ENCODE measurements around the gene NUCB2. TPM values are rescaled to one million over a fixed set of nuclear protein-coding genes. Genes with fewer than 3 reads are reported as not detected.

Gene NUCB2
- total and polyA plus RNA-seq, 2 of the 13 experiments (the other 11 are each of a cell fraction or from before 2014, with no cell fraction given): 54.2 to 82.4 TPM

DNA sequence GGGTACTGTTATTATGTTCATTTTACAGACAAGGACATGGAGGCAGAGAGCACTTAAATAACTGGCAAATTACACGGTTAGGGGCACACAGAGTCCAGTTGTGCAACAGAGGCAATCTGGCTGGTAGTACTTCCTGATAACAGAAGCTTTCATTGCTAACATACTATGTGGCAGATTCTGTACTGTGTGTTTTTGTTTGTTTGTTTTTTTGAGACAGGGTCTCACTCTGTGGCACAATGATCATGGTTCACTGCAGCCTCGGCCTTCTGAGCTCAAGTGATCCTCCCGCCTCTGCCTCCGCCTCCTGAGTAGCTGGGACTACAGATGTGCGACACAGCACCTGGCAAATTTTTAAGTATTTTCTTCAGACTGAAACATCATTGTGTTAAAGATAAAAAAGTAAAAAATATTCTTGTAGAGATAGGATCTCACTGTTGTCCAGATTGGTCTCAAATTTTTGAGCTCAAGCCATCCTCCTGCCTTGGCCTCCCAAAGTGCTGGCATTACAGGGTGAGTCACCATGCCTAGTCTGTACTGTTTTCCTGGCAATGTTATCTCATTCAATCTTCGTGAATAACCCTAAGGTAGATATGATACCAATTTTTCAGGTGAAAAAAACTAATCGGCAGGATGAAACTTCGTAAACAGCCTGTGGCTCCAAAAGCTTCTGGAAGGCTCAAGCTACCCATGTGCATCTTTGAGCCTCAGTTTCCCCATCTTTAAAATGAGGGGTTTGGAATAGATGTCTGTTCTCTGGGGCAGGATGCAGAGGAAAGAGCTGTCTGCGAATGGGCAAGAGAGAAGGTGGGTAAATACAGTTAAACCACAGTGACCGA lies 921 bp upstream of the NUCB2 start (continued):
- TF ChIP-seq LCORL (IDR thresholded peaks at IDR 0.05) (no peak), LCORL (CRISPR knock-in tag; IDR thresholded peaks at IDR 0.05) (no peak), ESRRA (CRISPR knock-in tag; IDR thresholded peaks at IDR 0.05; ENCODE audit: low read depth) (no peak), NR2F1 (CRISPR knock-in tag; IDR thresholded peaks at IDR 0.05) (no peak), PHF5A (CRISPR knock-in tag; IDR thresholded peaks at IDR 0.05; ENCODE audit: low read depth, unreplicated experiment) (no peak), FOSL2 (CRISPR knock-in tag; IDR thresholded peaks at IDR 0.05) (peak; percentile 71), ZNF256 (CRISPR knock-in tag; conservative IDR thresholded peaks at IDR 0.05) (no peak), NCOA1 (CRISPR knock-in tag; IDR thresholded peaks at IDR 0.05) (no peak), CCAR2 (optimal IDR thresholded peaks at IDR 0.05; ENCODE audit: low read depth, low read length) (no peak), IKZF4 (CRISPR knock-in tag; IDR thresholded peaks at IDR 0.05; ENCODE audit: borderline replicate concordance, low read depth, not compliant biosample characterization) (no peak), ZFX (CRISPR knock-in tag; IDR thresholded peaks at IDR 0.05; ENCODE audit: low read depth) (no peak), XRCC5 (optimal IDR thresholded peaks at IDR 0.05; ENCODE audit: low read length) (no peak), REPIN1 (CRISPR knock-in tag; IDR thresholded peaks at IDR 0.05; ENCODE audit: borderline replicate concordance, low read depth) (no peak), ZNF766 (CRISPR knock-in tag; IDR thresholded peaks at IDR 0.05; ENCODE audit: borderline replicate concordance) (no peak), TAF1 (CRISPR knock-in tag; IDR thresholded peaks at IDR 0.05) (no peak), STAT6 (CRISPR knock-in tag; IDR thresholded peaks at IDR 0.05; ENCODE audit: borderline replicate concordance) (no peak), ZFP1 (CRISPR knock-in tag; IDR thresholded peaks at IDR 0.05) (no peak), ELF4 (CRISPR knock-in tag; IDR thresholded peaks at IDR 0.05; ENCODE audit: borderline replicate concordance) (0 out of 2 replicates have a peak, but pooled peaks have one; percentile 30), SOX5 (CRISPR knock-in tag; IDR thresholded peaks at IDR 0.05; ENCODE audit: borderline replicate concordance) (no peak), TRIM24 (CRISPR knock-in tag; IDR thresholded peaks at IDR 0.05) (no peak), STAT5B (CRISPR knock-in tag; IDR thresholded peaks at IDR 0.05) (no peak), ZMYM3 (CRISPR knock-in tag; IDR thresholded peaks at IDR 0.05) (peak; percentile 88), ZNF792 (CRISPR knock-in tag; IDR thresholded peaks at IDR 0.05) (no peak), TOE1 (CRISPR knock-in tag; IDR thresholded peaks at IDR 0.05) (no peak), ZNF121 (CRISPR knock-in tag; IDR thresholded peaks at IDR 0.05) (peak; percentile 53; the same call in 1 of the 2 replicates), NAIF1 (CRISPR knock-in tag; IDR thresholded peaks at IDR 0.05; ENCODE audit: borderline replicate concordance) (0 out of 2 replicates have a peak, but pooled peaks have one; percentile 36), MXD1 (CRISPR knock-in tag; IDR thresholded peaks at IDR 0.05) (no peak), CEBPB (IDR thresholded peaks at IDR 0.05; ENCODE audit: borderline replicate concordance, low read depth, low read length) (peak; percentile 84)
